OCI-M2 (cell line): ENCODE data around the gene BEND6.
"Not testable (repeated sequence)": the region's sequence is repeated elsewhere in the genome, so short reads cannot be mapped to it uniquely, and the experiment has no call there.

Source experiments
- DNase-seq: peaks from one replicate; lab custom pipeline; 2025; ENCODE audit not compliant: unreplicated experiment; lab: John Stamatoyannopoulos, UW

Gene BEND6

GRCh38 chr6:56977192-56977591 lies 22.3 kb downstream of the BEND6 start:
- DNase-seq, result no peak

DNA sequence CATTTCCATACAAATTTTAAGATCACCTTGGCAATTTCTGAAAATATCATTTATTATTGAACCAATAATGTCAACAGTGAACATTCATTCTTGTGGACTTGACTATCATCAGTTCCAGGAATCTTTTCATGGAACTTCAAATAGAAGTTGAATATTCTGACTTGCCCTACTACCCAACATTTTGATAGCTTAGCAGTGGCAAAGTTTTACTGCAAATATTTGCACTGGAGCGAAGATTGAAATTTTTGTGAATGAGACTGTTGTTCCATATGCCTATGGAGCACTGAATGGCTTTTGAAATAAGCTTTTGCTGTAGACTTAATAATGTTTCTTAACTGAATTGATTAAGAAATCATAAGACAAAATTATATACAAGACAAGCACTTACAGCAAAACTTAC lies 23.6 kb downstream of the BEND6 start:
- no peak for DNase-seq

GRCh38 chr6:56984361-56984760 lies 29.5 kb downstream of the BEND6 start:
- DNase-seq, result no peak

DNA sequence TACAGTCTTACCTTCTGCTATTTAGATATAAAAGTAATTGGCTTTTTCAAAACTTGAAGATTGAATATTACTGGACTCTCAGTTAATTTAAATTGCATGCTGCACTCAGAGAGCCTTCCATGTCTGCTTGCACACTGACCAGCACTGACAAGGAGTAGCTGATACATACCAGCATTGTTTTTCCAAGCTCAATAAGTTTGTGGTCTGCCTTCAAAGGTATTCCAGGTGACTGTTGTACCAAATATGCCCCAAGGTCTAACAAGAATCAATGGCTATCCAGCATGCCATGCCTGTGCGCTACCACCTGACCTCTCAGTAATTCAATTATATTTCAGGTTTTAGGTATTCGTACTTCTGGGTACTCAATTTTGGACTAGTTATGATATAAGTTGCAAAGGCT lies 30.0 kb downstream of the BEND6 start:
- DNase-seq, result no peak

GRCh38 chr6:56986611-56987010 lies 31.7 kb downstream of the BEND6 start:
- DNase-seq, result no peak

- no peak for DNase-seq
Observed at GRCh38 chr6:56988145-56988544, 33.2 kb downstream of the BEND6 start.

- DNase-seq, result no peak
Observed at GRCh38 chr6:56992036-56992435, 37.1 kb downstream of the BEND6 start.

DNA sequence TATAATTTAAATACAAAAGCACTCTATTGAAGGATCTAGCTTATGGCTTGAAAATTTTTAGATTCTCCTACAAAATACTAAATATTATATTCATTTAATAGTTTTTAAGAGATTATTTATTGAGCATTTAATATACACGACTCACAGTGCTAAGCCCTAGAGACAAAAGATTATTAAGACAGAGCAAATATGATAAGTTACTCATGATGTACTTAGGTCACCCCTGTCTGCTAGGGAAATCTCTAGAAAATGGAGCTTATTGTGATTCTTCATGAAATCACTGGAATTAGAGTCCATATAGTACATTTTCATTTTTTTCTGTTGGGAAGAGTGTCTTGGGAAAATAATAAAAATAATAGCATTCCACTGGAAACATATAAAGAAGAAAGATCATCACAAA lies 37.8 kb downstream of the BEND6 start:
- DNase-seq, result no peak

DNA sequence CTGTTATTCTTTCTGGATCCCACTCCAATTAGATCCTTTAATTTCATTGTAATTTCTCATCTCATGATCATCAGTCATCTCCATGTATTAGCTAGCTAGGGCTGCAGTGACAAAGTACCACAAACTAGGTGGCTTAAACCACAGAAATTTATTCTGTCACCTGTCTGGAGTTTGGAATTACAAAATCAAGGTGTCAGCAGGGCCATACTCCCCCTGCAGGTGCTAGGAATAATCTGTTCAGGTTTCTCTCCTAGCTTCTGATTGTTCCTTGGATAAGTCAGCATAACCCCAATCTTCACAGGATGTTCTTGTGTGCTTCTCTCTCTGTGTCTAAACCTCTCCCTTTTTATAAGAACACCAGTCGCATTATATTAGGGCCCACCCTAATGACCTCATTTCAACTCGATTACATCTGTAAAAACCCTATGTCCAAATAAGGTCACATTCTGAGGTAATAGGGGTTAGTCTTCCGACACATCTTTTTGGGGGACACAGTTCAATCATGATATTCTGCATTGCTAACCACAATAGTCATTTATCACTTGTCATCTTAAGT lies 40.5 kb downstream of the BEND6 start:
- DNase-seq, result no peak

DNA sequence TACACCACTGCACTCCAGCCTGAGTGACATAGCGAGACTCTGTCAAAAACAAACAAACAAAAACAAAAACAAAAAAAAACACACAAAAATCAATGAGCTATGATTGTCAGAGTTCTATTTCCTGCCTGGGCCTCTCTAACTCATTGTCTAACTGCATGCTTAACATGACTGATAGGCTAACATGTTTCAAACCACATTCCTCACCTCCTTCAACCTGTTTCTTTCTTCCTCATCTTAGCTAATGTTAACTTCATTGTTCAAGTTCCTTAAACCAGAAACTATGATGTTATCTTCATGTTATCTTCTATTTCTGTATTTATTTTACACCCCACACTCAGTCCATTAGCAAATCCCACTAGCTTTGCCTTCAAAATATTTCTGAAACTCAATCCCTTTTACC lies 41.5 kb downstream of the BEND6 start:
- DNase-seq, result no peak

GRCh38 chr6:56999049-56999448 lies 44.1 kb downstream of the BEND6 start:
- DNase-seq, result no peak

DNA sequence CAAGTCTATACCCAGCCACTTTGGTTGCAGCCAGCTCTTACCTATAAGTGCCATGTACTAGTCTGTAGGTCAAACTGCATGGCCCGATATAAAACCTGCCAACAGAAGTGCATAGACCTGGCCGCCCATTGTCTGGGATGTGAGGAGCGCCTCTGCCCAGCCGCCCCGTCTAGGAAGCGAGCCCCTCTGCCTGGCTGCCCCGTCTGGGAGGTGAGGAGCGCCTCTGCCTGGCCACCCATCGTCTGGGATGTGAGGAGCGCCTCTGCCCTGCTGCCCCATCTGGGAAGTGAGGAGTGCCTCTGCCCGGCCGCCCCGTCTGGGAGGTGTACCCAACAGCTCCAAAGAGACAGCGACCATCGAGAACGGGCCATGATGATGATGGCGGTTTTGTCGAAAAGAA lies 44.8 kb downstream of the BEND6 start:
- not testable (repeated sequence) for DNase-seq

DNA sequence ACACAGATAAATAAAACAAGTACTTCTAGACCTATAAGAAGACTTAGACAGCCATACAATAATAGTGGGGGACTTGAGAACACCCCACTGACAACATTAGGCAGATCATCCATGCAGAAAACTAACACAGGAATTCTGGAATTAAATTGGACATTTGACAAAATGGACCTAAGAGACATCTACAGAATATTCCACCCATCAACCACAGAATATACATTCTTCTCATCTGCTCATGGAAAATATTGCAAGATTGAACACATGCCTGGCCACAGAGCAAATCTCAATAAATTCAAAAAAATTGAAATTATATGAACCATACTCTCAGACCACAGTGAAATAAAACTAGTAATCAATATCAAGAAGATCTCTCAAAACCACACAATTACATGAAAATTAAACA lies 47.3 kb downstream of the BEND6 start:
- no peak for DNase-seq

- no peak for DNase-seq
Observed at GRCh38 chr6:57004292-57004691, 49.4 kb downstream of the BEND6 start.

- DNase-seq, result no peak
Observed at GRCh38 chr6:57006101-57006500, 51.2 kb downstream of the BEND6 start.

GRCh38 chr6:57008069-57008468 lies 53.2 kb downstream of the BEND6 start:
- DNase-seq, result not testable (repeated sequence)

DNA sequence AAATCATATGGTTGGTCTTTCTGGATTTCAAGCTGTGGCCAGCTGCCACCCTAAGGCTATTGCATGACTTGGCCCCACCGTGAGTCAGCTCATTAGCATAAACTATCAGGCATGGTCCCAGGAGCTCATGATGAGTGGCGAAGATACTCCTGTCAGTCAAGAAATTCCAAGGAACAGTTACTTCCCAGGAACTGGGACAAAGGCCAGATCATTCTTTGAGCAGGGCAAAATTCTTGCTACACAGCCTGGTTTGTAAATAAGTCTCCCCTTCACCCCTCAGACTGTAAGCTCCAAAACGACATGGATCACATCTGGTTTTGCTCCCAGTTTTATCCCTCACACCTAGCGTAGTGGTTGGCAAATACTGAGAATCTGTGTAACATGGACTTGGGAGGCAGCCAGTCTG lies 58.6 kb downstream of the BEND6 start:
- no peak for DNase-seq

DNA sequence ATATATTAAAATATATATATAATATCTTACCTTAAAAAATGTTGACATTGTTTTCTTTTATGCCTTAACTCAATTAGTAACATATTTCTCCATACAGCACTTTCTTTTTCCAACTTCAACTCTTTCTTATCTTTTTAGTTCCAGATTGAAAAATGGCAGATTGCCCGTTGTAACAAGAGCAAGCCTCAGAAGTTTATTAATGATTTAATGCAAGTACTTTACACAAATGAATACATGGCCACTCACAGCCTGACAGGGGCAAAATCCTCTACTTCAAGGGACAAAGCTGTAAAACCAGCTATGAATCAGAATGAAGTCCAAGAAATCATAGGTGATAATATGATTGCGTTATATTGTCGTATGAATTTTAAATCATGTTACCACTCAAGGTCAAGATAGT lies 62.2 kb downstream of the BEND6 start:
- no peak for DNase-seq

GRCh38 chr6:57017841-57018240 lies 62.9 kb downstream of the BEND6 start:
- DNase-seq, result no peak

- no peak for DNase-seq
Observed at GRCh38 chr6:57019434-57019833, 64.5 kb downstream of the BEND6 start.

- peak; percentile 52 for DNase-seq
Observed at GRCh38 chr6:57021086-57021720, 66.3 kb downstream of the BEND6 start.

DNA sequence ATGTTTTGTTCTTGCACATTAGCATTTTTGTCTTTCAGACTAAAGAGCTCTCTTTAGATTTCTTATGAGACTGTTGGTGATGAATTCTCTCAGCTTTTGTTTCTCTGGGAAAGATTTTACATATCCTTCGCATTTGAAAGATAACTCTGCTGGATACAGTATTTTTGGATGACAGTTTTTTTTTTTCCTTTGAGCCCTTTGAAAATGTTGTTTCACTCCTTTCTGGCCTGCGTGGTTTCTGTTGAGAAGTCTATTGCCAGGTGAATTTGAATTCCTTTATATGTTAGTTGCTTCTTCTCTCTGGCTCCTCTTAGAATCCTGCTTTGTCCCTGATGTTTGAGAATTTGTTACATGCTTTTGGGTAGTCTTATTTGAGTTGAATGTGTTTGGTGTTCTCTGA lies 69.4 kb downstream of the BEND6 start:
- no peak for DNase-seq

- DNase-seq, result no peak
Observed at GRCh38 chr6:57024775-57025174, 69.9 kb downstream of the BEND6 start.
